DND-41 (cell line): ENCODE measurements around the gene MAZ.

Source experiments
- EZH2 ChIP-seq: IDR thresholded peaks from 3 replicates; pipeline ENCODE4 v1.6.1; 2012; ENCODE audit warnings: borderline replicate concordance, low read depth, mild to moderate bottlenecking, moderate library complexity, low read length, inconsistent platforms; ENCODE audit not compliant: severe bottlenecking
- TF ChIP-seq, protein P1 (sequence below): IDR thresholded peaks from 2 replicates; pipeline ENCODE4 v1.5.1; 2012; ENCODE audit warnings: borderline replicate concordance, low read length, moderate library complexity, mild to moderate bottlenecking; ENCODE audit not compliant: poor library complexity, severe bottlenecking; ENCODE audit errors: extremely low read depth

DNA sequence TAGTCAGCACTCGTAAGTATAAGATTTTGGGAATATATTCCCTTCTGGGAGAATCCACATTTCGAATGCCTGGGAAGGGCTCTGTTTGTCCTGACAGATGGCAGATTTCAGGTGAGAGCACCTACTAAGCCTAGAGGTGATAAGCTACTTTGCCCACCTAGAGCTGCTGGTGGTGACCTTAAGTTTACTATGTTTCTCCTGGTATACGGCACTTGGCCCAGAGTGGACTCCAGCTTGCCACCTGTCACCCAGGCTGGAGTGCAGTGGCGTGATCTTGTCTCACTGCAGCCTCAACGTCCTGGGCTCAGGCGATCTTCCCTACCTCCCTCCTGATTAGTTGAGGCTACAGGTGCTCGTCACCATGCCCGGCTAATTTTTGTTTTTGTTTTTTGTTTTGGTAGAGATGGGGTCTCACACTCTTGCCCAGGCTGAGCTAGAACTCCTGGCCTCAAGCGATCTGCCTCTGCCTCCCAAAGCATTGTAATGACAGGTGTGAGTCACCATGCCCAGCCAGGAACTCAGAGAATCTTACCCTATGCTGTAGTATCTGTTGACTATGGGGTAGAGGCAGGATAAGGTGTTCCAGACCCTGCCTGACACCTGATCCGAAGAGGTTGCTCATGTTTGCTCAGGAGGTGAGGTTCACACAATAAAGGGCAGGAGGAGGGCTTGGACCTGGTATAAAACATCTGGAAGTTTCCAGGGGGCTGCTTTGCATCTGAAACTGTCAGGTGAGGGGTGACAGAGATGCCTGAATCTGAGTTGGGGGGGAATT, 28.6 kb upstream of the MAZ start, which contains the start of gene ZG16:
- TF ChIP-seq, protein P1, sequence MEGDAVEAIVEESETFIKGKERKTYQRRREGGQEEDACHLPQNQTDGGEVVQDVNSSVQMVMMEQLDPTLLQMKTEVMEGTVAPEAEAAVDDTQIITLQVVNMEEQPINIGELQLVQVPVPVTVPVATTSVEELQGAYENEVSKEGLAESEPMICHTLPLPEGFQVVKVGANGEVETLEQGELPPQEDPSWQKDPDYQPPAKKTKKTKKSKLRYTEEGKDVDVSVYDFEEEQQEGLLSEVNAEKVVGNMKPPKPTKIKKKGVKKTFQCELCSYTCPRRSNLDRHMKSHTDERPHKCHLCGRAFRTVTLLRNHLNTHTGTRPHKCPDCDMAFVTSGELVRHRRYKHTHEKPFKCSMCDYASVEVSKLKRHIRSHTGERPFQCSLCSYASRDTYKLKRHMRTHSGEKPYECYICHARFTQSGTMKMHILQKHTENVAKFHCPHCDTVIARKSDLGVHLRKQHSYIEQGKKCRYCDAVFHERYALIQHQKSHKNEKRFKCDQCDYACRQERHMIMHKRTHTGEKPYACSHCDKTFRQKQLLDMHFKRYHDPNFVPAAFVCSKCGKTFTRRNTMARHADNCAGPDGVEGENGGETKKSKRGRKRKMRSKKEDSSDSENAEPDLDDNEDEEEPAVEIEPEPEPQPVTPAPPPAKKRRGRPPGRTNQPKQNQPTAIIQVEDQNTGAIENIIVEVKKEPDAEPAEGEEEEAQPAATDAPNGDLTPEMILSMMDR: no peak
- no peak for TF ChIP-seq EZH2
